Fibroblast of skin of back (primary cell): Measurements from ENCODE around the gene KIAA1671.
A peak's percentile ranks its signal among the peaks of the same experiment; 100 is the strongest.

Experiments used
- DNase-seq: peaks from one replicate; pipeline ENCODE4 v3.0.0-alpha.2; 2013

The KIAA1671 gene

GRCh38 chr22:24952837-24953383 is 394 bp downstream of the KIAA1671 start:
- peak; percentile 36 for DNase-seq

DNA sequence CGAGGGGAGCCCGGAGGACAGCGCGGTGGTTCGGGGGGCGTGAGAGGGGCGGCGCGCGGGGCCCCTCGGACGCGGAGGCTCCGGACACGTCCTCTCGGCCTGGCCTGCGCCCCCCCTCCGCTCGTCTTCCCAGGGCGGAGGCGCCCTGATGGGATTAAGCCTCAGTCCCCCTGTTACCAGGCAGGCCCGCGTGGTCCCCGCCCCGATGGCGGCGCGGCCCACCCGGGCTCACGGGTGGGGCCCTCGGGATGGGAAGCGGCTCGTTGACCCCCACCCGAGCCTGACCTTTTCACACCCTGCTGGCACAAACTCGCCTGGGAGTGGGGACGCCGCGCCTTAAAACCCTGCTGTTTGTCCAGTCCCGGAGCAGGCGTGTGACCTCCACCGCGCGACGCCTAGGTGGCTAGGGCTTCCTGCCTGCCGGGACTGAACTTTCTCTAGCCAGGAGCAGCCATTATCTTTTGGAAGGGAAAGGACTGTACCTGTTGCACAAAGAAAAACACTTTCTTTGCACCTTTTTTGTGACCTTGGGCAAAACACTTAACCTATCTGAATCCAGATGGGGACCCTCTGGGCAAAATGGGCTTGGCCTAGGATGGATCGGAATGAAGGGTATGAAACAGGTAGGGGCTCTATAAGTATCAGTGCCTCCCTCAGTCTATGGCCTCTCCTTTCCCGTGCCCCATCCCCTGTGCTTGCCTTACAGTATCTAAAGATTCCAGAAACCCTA is 1.0 kb downstream of the KIAA1671 start:
- no peak for DNase-seq

DNA sequence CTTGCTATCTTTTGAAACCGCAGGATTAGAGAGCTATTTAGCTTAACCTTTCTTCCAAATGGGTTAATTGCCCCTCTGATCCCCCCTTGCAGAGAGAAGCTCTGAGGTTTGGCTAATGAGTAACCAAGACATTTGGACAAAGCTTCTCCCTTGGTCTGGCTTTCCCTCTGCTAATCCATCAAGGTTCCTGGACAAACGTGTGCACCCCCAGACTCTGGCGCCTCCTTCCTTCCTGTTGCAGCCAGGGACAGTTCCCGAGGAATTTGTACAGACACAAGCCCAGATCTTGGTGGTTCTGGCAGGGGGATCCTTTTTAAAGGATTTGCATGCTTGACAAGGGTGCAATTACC is 1.6 kb downstream of the KIAA1671 start:
- DNase-seq: no peak

DNA sequence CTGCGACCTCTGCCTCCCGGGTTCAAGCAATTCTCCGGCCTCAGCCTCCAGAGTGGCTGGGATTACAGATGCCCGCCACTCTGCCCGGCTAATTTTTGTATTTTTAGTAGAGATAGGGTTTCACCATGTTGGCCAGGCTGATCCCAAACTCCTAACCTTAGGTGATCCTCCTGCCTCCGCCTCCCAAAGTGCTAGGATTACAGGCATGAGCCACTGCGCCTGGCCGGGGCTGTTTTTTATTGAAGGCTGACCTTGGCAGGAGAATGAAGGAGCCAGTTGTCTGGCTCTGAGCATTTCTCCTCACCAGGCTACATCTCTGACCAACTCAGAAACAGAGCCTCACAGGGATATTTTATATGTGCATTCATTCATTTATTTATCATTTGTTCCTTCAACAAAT is 2.3 kb downstream of the KIAA1671 start:
- no peak for DNase-seq

DNA sequence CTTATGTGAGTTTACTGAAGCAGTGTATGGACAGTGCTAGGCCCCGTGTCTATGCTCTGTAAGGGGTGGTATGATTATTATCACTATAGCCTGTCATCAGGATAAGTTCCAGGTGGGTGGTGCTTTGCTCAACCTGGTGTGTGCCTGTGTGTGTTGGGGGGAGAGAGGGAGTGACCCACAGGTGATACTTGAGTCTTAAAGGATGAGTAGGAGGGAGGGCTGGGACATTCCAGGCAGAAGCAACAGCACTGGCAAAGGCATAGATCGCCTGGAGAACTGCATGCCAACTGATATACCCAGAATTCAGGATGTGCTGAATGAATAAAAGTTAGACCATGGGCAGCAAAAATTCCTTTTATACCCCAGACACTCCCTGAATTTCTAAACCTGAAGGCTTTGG is 4.5 kb downstream of the KIAA1671 start:
- no peak for DNase-seq

DNA sequence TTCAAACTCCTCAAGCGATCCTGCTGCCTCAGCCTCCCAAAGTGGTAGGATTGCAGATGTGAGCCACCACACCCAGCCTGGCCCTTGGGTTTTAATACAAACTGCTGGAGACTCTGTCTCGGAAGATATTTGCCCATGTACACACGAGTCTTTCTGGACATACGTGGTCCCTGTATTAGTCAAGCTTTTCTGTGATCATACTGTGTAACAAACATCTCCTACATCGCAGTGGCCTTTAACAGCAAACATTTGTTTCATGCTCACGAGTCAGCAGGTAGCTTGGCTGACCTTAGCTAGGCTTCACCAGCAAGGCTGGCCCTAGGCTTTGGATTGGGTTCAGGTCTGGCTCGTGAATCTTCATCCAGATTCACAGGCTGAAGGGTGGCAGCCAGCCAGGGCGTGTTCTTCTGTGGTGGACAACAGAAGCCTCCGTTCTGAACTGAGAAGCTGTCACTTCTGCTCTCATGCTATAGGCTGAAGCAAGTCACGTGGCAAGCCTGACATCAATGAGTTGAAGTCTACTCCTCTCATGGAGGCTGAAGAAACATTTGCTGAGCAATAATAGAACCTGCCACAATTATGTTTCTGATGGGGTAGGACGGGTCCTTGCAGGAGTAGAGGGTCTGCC is 8.8 kb downstream of the KIAA1671 start:
- no peak for DNase-seq

DNA sequence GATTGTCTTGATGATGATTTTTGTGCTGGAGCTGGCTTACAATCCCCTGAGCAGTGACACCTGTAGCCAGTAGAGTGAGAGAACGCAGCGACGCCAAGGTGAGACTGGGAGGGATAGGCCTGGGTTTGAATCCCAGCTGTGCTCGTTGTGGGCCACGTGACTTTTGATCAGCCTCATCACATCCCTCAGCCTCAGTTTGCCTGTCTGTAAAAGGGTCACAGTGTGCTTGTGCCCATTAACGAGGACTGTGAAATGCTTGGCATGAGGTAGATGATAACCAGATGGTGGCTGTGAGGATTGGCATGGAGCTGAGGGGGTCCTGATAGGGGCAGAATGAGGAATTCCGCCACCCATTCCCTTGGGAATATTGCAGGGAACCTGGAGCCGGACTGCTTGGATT is 9.6 kb downstream of the KIAA1671 start:
- DNase-seq: no peak

- no peak for DNase-seq
Measured at GRCh38 chr22:24962835-24963234, 10.3 kb downstream of the KIAA1671 start.

DNA sequence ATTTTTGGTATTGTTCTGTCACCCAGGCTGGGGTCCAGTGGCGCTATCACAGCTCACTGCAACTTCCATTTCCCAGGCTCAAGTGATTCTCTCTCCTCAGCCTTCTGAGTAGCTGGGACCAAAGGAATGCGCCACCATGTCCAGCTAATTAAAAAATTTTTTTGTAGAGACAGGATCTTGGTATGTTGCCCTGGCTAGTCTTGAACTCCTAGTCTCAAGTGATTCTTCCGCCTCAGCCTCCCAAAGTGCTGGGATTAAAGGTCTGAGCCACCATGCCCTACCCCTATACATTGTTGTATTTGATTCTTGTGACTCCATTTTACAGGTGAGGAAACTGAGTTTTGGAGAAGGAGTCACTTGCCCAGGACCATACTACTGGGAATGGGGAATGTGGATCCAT is 11.9 kb downstream of the KIAA1671 start:
- no peak for DNase-seq

- DNase-seq: no peak
Measured at GRCh38 chr22:24965822-24966626, 13.5 kb downstream of the KIAA1671 start.

DNA sequence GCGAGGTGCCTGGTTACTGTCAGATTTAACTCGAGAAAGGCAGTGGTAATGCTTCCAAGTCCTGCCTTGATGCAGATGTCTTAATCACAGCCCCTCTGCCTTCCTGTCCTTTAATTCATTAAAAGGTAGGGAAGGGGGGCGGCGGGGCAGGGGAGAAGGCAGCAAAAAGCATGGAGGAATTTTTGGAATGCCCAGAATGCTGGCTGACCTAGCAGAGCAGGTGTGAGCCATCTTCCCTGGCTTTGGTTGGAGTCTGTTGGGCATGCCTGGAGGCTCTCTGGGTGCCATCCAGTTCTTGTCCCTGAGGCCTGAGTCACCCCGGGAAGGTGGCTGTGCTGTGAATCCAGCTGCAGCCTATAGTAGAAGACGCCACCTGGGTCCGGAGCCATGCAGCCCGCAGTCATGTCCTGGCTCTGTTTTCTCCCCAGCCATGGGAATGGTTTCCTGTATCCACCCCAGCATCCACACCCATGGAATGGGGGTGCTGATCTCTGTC is 15.6 kb downstream of the KIAA1671 start:
- no peak for DNase-seq

DNA sequence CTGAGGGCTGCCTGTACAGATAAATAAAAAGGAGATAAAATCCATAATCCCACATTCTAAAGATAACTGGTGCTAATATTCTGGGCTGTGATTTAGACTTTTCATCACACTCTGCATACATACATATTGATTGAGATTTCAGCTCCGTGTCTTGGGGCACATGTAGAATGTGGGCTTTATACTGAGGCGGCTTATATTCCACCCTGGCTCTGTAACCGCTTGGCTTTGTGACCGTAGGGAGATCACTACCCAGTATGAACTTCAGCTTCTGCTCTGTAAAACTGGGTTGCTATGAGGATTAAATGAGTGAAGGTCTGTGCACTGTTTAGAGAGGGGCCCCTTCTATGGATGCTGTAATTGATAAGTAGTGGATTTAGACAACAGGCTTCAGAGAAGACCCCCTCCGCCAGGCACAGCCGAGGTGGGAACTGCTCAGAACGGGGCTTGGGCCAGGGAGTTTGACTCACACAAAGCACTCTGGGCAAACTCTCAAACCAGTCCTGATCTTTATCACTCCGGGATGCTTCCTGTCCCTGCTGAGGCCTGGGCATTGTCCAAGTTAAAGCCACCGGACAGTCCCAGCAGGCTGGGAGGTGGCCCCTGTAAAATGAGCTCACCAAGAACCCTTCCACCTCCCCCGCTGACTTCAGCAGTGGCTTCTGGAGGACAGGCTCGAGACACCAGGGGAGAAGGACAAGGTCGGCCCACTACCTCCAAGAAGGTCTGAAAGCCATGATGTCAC is 17.2 kb downstream of the KIAA1671 start:
- peak; percentile 48 for DNase-seq

DNA sequence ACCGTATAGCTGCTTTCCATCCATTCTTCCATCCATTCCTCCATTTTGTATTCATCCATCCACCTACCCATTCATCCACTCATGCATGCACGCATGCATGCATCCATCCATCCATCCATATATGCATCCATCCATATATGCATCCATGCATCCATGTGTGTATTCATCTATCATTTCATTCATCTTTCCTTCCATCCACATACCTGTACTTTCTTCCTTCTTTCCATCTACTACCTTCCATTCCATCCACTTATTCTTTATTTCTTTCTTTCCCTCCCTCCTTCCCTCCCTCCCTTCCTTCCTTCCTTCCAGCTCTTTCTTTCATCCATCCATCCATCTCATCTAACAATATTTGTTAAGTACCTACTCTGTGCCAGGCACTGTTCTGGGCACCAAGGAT is 19.9 kb downstream of the KIAA1671 start:
- no peak for DNase-seq

DNA sequence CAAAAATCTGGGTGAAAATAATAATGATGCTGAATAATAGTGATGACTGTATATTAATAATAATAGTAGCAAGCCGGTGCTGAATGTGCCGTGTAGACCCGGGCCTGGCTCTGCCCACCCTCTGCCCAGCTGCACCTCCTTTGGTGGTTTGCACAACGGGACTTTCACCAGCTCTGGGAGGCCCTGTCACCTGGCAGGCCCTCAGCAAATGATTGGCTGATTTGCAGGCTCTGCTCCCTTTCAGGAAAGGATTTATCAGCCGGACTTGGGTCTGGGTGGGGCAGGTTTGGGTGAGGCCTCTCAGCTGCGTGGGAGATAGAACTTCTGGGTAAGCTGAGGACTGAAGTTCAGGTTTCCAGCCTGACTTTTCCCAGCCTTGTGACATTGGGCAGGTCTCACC is 21.4 kb downstream of the KIAA1671 start:
- no peak for DNase-seq

DNA sequence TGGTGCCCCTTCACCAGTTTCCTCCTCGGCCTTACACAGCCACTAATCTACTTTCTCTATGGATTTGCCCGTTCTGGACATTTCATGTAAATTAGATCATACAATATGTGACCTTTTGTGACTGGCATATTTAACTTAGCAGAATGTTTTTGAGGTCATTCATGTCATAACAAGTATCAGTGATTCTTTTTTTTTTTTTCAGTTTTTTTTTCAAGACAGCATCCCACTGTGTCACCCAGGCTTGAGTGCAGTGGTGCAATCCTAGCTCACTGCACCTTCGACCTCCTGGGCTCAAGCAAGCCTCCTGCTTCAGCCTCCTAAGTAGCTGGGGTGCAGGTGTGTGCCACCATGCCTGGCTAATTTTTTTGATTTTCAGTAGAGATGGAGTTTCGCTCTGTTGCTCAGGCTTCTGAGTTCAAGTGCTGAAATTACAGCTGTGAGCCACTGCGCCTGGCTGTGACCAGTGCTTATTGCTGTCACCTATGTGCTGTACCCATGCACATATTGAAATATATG is 22.7 kb downstream of the KIAA1671 start:
- no peak for DNase-seq

DNA sequence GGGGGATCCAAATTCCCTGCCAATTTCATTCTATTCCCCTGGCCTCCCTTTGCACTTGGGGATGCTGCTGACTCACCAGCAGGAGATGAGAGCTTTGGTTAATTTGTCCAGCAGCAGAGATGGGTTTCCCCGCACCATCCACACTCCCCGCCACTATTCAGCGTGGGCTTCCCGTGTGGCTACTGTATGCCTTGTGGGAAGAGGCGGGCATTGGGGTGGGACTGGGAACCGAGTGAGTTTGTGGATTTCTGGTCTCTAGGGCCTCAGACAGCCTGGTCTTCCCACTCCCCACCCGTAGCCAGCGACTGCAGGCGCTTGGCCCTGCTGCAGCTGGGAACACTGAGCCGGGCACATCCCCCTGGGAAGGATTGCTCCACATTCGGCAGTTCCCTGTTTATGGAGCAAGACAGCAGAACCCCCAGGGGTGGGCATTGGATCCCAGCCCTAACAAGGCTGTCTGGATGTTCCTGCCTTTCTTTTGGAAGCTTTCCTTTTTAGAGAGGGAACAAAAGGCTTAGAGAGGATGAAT is 23.4 kb downstream of the KIAA1671 start:
- no peak for DNase-seq

DNA sequence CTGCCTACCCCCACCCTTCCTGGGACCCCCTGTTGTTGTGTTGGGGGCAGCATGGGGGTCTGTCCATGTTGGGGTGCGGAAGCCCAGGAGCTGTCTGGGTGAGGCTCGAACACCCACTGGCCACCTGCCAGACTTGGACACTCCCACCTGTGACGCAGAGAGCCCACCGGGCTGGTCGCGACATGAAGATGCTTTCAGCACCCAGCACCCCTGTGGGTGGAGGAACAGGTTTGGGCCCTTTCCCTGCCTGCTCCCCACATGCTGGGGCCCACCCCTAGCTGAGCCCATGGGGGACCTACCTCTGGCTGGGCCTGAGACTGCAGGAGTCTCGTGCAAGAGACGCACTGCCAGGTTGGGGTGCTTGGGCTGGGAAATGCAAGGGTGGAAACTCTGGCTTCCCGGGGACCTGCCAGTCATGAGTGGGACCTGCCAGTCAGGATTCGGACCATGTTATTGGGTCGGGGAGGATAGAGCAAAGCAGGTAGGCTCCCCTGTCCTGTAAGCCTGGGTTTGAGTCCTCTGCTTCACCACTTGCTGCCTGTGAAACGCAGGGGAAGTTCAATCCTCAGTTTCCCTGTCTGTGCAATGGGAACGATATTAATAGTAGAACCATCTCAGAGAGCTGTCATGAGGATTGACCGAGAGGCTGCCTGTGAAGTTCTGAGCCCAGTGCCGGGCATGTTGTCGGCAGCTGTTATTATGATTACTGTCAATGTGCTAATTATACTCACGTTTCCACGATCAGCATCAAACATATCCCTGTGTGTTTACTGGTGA is 24.1 kb downstream of the KIAA1671 start:
- no peak for DNase-seq

GRCh38 chr22:24977370-24978221 is 25.1 kb downstream of the KIAA1671 start:
- DNase-seq: no peak

DNA sequence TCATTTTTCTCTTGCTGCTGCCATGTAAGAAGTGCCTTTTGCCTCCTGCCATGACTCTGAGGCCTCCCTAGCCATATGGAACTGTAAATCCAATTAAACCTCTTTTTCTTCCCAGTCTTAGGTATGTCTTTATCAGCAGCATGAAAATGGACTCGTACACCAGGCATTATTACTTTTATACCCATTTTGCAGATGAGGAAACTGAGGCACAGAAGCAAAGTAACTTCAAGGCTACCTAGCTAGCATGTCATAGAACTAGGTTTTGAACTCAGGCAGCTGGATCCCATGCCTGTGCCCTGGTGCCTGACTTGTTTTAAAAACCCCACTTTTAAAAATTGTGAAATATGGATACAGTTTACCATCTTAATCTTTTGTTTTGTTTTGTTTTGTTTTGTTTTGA is 25.8 kb downstream of the KIAA1671 start:
- no peak for DNase-seq

DNA sequence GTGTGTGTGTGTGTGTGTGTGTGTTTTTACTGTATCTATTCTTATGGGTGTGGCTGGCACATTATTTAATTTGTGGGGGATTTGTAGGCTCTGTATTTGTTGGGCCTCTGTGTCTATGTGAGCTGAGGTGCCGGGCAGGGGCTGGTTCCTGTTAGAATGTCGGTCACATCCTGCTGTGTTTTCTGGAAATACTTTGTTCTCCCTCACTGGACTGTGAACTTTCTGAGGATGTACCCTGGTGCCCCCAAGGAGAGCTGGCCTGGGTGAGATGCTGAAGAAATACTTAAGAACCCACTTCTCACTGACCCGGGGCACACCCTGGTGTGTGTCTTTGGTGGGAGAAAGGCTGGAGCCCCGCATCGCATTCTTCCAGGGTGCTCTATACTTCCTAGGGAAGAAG is 28.6 kb downstream of the KIAA1671 start:
- DNase-seq: no peak
